ENCODE results near the gene MSANTD4. TPM values are rescaled to one million over a fixed set of nuclear protein-coding genes. Genes with fewer than 3 reads are reported as not detected.

Gene MSANTD4
- total RNA-seq, 1 donor from 2014 or later, result 24.6 TPM

DNA sequence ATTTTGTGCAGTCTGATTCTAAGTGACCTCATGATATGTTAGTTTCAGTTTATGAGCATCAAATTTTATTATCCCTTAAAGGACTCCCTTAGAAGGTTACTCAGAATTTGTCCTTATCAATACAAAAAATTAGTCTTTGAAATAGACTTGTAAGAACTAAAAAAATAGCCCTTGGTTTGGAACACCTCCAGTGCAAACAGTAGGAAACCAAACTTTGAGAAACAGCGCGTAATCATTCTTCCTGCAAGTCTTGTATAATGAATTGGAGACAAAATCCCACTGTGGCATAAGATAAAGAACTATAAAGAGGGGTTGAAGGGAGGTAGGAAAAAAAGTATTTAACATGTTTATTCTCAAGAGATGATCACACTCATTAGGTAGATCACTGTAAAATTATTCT, 10.8 kb upstream of the MSANTD4 start:
- H3K4me3 Mint-ChIP-seq, result no peak overlapping the region
- no peaks in the 10 kb centered on the region for H3K36me3 Mint-ChIP-seq
- H3K27me3 Mint-ChIP-seq, result no peaks in the 10 kb centered on the region
- DNase-seq (ENCODE audit: extremely low spot score, unreplicated experiment), result no peak
- H3K4me1 Mint-ChIP-seq (ENCODE audit: unreplicated experiment), result no peaks in the 10 kb centered on the region
- H3K27ac Mint-ChIP-seq, result no peak overlapping the region
- H3K9me3 Mint-ChIP-seq, result no peaks in the 10 kb centered on the region
- TF ChIP-seq, protein P1, sequence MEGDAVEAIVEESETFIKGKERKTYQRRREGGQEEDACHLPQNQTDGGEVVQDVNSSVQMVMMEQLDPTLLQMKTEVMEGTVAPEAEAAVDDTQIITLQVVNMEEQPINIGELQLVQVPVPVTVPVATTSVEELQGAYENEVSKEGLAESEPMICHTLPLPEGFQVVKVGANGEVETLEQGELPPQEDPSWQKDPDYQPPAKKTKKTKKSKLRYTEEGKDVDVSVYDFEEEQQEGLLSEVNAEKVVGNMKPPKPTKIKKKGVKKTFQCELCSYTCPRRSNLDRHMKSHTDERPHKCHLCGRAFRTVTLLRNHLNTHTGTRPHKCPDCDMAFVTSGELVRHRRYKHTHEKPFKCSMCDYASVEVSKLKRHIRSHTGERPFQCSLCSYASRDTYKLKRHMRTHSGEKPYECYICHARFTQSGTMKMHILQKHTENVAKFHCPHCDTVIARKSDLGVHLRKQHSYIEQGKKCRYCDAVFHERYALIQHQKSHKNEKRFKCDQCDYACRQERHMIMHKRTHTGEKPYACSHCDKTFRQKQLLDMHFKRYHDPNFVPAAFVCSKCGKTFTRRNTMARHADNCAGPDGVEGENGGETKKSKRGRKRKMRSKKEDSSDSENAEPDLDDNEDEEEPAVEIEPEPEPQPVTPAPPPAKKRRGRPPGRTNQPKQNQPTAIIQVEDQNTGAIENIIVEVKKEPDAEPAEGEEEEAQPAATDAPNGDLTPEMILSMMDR (conservative IDR thresholded peaks at IDR 0.05), result no peak

DNA sequence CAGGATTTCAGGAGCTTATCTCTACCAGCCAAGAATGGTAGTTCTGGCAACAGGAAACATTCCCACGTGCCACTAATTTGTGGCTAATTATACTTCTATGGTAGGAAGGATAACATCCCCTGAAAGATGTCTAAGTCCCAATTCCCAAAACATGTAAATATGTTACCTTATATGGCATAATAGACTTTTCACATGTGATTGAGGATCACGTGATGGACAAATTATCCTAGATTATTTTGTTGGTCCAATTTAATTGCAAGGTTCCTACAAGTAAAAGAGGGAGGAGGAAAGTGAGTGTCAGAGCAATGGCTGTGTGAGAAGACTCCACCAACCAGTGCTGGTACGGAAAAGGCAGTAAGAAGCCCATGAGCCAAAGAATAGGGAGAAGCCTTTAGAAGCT, 9.9 kb upstream of the MSANTD4 start:
- DNase-seq (ENCODE audit: extremely low spot score, unreplicated experiment), result no peak
- Mint-ChIP-seq H3K27ac (no peak overlapping the region), H3K27me3 (no peaks in the 10 kb centered on the region), H3K4me3 (no peak overlapping the region), H3K4me1 (ENCODE audit: unreplicated experiment) (no peaks in the 10 kb centered on the region), H3K36me3 (no peaks in the 10 kb centered on the region), H3K9me3 (no peaks in the 10 kb centered on the region)
- TF ChIP-seq, protein P1 (conservative IDR thresholded peaks at IDR 0.05), result no peak

DNA sequence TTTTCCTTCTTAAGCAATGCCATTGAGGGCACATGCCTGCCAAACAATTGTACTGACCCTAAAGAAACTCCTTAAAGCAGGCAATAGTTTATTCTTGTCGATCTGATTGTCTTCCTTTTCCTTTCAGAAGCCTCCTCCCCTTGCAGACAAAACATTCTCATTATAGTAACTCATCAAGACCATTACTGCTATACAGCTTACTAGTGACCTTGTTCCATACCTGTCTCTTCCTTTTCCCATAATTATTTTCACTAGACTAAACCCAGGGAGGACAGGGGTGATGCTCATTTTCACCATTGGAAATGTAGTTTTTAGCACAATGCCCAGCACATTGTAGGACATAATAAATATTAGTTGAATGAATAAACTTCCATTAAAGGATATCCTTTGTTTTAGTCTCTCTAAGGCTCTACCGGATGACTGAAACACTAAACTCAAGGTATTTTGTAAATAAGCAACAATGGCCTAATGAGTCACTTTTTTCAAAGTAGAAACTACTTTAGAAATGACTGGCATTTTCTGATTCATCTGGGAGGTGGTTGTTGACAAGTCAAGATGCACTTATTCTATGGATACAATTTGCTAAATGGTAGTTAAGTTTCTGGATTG, 9.3 kb upstream of the MSANTD4 start:
- Mint-ChIP-seq H3K4me3 (no peak overlapping the region), H3K4me1 (ENCODE audit: unreplicated experiment) (no peaks in the 10 kb centered on the region), H3K36me3 (no peaks in the 10 kb centered on the region), H3K27me3 (no peaks in the 10 kb centered on the region), H3K27ac (no peak overlapping the region), H3K9me3 (no peaks in the 10 kb centered on the region)
- DNase-seq (ENCODE audit: extremely low spot score, unreplicated experiment), result no peak
- TF ChIP-seq, protein P1 (conservative IDR thresholded peaks at IDR 0.05), result no peak

DNA sequence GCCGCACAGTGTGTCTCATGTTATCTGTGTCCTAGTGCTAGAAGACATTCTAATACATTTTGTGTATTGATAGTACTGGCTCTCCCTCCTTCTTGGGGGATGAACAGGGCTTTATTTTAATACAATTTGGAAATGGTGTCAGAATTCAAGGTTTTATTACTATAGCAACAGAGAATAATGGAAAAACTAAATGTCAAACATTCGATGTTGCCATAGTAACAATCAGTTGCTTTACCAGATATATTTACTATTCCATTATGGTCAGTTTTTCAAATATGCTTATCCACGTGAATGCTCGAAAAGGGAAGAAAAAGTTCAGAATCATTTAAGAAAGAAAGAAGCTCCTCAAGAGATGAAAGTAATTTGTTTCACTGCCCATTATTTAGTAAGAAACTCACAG, 8.6 kb upstream of the MSANTD4 start:
- Mint-ChIP-seq H3K4me1 (ENCODE audit: unreplicated experiment) (no peaks in the 10 kb centered on the region), H3K9me3 (no peaks in the 10 kb centered on the region), H3K4me3 (no peak overlapping the region), H3K36me3 (no peaks in the 10 kb centered on the region), H3K27me3 (no peaks in the 10 kb centered on the region), H3K27ac (no peak overlapping the region)
- DNase-seq (ENCODE audit: extremely low spot score, unreplicated experiment), result no peak
- TF ChIP-seq, protein P1 (conservative IDR thresholded peaks at IDR 0.05), result no peak

DNA sequence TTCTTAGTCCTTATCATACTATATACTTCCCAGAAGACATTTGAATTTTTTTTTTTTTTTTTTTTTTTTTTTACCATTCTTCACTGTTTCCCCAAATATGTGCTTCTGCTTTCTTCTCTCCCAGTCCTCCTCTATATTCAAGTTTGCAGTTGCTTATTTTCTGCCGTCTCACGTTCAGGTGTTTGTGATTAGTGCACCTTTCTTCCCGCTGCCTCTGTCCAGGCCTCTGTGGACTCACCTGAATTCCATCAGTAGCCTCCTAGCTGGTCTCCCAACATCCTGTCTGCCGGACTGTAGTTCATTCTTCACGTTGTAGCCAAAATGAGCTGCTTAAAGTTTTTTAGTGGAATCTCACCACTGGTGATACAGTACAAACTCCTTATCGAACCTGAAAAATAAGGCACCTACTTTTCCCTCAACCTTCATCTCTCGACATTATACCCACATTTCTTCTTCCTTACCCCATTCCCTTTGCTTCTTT, 795 bp upstream of the MSANTD4 start:
- Mint-ChIP-seq H3K9me3 (no peaks in the 10 kb centered on the region), H3K4me1 (ENCODE audit: unreplicated experiment) (peaks cover 21% of the 10 kb centered on the region), H3K27ac (peak overlapping the region; percentile 96), H3K36me3 (peaks cover 10% of the 10 kb centered on the region), H3K27me3 (no peaks in the 10 kb centered on the region), H3K4me3 (peak overlapping the region; percentile 98)
- DNase-seq (ENCODE audit: extremely low spot score, unreplicated experiment), result no peak
- TF ChIP-seq, protein P1 (conservative IDR thresholded peaks at IDR 0.05), result no peak
